Ishikawa (cell line): ENCODE data around the gene BCR.

ENCODE experiments used
- CEBPB ChIP-seq: IDR thresholded peaks from 2 replicates; pipeline ENCODE4 v1.6.1; 2012
- CREB1 ChIP-seq: IDR thresholded peaks from 2 replicates; pipeline ENCODE4 v1.6.1; 2012; ENCODE audit warnings: low read depth
- EGR1 ChIP-seq: IDR thresholded peaks from 2 replicates; pipeline ENCODE4 v1.6.1; 2012
- EP300 ChIP-seq: IDR thresholded peaks from 2 replicates; pipeline ENCODE4 v1.6.1; 2012; ENCODE audit warnings: borderline replicate concordance
- FOXM1 ChIP-seq: IDR thresholded peaks from 2 replicates; pipeline ENCODE4 v1.6.1; 2012; ENCODE audit warnings: low read depth, borderline replicate concordance
- NFIC ChIP-seq: IDR thresholded peaks from 2 replicates; pipeline ENCODE4 v1.6.1; 2012
- RAD21 ChIP-seq: IDR thresholded peaks from 2 replicates; pipeline ENCODE4 v1.6.1; 2012; ENCODE audit warnings: low read depth
- TAF1 ChIP-seq: IDR thresholded peaks from 2 replicates; pipeline ENCODE4 v1.6.1; 2012; ENCODE audit warnings: low read depth, mild to moderate bottlenecking
- TCF12 ChIP-seq: IDR thresholded peaks from 2 replicates; pipeline ENCODE4 v1.6.1; 2012; ENCODE audit warnings: low read depth
- TEAD4 ChIP-seq: IDR thresholded peaks from 2 replicates; pipeline ENCODE4 v1.6.1; 2012
- YY1 ChIP-seq: IDR thresholded peaks from 2 replicates; pipeline ENCODE4 v1.6.1; 2012; ENCODE audit warnings: low read depth
- ZBTB7A ChIP-seq: IDR thresholded peaks from 2 replicates; pipeline ENCODE4 v1.6.1; 2012; ENCODE audit warnings: low read depth
- TF ChIP-seq, protein P1 (sequence below): IDR thresholded peaks from 2 replicates; pipeline ENCODE4 v1.6.1; 2012
- TF ChIP-seq, protein P2 (sequence below): IDR thresholded peaks from 2 replicates; pipeline ENCODE4 v1.6.1; 2012; ENCODE audit warnings: low read depth, mild to moderate bottlenecking
- TF ChIP-seq, protein P3 (sequence below): IDR thresholded peaks from 2 replicates; pipeline ENCODE4 v1.6.1; 2012

The BCR gene

DNA sequence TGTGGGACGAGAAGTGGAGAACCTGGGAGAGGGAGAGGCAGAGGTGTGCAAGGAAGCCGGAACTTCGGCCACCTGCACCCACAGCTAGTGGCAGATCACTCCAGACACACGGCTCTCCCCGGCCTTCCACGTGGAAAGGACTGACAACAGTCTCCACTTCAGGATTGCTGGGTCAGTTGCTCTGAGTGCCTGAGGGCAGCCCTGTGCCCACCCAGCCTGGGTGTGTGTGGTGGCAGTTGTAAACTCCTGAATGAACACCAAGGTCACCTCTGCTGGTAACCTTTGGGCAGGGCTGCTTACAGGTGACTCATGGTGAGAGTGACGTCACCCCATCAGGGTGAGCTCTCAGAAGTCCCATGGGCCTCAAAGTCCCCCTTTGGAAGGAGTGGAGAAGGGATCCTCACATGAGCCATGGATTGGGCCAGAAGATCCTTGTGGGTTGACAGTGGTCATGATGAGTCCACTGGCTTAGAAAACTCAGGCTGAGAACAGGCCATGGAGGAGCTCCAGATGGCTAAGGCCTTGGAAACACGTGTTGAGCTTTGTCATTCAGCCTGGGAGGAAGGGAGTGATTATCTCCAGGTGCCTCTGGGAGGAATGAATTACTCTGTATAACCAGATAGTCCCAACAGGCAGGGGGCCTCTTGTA is 71.3 kb downstream of the BCR start:
- TF ChIP-seq, protein P1, sequence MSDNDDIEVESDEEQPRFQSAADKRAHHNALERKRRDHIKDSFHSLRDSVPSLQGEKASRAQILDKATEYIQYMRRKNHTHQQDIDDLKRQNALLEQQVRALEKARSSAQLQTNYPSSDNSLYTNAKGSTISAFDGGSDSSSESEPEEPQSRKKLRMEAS, result no peak
- TF ChIP-seq CREB1 (no peak), CEBPB (no peak), NFIC (no peak), EP300 (no peak), RAD21 (no peak), TEAD4 (no peak), TCF12 (no peak), YY1 (no peak)
- TF ChIP-seq, protein P2, sequence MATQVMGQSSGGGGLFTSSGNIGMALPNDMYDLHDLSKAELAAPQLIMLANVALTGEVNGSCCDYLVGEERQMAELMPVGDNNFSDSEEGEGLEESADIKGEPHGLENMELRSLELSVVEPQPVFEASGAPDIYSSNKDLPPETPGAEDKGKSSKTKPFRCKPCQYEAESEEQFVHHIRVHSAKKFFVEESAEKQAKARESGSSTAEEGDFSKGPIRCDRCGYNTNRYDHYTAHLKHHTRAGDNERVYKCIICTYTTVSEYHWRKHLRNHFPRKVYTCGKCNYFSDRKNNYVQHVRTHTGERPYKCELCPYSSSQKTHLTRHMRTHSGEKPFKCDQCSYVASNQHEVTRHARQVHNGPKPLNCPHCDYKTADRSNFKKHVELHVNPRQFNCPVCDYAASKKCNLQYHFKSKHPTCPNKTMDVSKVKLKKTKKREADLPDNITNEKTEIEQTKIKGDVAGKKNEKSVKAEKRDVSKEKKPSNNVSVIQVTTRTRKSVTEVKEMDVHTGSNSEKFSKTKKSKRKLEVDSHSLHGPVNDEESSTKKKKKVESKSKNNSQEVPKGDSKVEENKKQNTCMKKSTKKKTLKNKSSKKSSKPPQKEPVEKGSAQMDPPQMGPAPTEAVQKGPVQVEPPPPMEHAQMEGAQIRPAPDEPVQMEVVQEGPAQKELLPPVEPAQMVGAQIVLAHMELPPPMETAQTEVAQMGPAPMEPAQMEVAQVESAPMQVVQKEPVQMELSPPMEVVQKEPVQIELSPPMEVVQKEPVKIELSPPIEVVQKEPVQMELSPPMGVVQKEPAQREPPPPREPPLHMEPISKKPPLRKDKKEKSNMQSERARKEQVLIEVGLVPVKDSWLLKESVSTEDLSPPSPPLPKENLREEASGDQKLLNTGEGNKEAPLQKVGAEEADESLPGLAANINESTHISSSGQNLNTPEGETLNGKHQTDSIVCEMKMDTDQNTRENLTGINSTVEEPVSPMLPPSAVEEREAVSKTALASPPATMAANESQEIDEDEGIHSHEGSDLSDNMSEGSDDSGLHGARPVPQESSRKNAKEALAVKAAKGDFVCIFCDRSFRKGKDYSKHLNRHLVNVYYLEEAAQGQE, result no peak
- TF ChIP-seq, protein P3, sequence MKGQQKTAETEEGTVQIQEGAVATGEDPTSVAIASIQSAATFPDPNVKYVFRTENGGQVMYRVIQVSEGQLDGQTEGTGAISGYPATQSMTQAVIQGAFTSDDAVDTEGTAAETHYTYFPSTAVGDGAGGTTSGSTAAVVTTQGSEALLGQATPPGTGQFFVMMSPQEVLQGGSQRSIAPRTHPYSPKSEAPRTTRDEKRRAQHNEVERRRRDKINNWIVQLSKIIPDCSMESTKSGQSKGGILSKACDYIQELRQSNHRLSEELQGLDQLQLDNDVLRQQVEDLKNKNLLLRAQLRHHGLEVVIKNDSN, result no peak

DNA sequence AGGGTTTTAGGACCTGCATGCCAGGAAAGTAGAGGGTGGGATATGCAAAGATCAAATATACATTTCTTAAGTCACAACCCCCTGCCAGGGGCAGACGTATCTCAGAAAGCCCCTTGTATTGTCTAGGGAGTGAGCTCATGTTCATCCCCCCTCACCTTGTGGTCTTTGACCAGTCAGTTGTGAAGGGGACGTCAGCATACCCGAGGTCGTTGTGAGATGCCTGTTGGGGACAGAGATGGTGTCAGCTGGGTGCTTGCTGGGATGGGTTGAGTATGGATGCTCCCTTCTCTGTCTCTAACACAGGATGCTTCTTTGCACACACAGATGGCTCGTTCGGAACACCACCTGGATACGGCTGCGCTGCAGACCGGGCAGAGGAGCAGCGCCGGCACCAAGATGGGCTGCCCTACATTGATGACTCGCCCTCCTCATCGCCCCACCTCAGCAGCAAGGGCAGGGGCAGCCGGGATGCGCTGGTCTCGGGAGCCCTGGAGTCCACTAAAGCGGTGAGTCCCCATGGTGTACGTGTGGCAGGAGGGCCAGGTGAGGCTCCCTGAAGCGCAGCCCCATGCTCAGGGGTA is 73.3 kb downstream of the BCR start:
- TF ChIP-seq, protein P2, result no peak
- TF ChIP-seq FOXM1, result no peak
- no peak for TF ChIP-seq EP300
- no peak for TF ChIP-seq TCF12
- TF ChIP-seq TAF1, result no peak
- TF ChIP-seq CEBPB, result no peak
- TF ChIP-seq, protein P1, result no peak
- TF ChIP-seq NFIC, result no peak
- no peak for TF ChIP-seq ZBTB7A
- TF ChIP-seq RAD21, result no peak
- TF ChIP-seq EGR1, result no peak
- no peak for TF ChIP-seq TEAD4
- TF ChIP-seq CREB1, result no peak
- TF ChIP-seq YY1, result no peak
- TF ChIP-seq, protein P3, result no peak

DNA sequence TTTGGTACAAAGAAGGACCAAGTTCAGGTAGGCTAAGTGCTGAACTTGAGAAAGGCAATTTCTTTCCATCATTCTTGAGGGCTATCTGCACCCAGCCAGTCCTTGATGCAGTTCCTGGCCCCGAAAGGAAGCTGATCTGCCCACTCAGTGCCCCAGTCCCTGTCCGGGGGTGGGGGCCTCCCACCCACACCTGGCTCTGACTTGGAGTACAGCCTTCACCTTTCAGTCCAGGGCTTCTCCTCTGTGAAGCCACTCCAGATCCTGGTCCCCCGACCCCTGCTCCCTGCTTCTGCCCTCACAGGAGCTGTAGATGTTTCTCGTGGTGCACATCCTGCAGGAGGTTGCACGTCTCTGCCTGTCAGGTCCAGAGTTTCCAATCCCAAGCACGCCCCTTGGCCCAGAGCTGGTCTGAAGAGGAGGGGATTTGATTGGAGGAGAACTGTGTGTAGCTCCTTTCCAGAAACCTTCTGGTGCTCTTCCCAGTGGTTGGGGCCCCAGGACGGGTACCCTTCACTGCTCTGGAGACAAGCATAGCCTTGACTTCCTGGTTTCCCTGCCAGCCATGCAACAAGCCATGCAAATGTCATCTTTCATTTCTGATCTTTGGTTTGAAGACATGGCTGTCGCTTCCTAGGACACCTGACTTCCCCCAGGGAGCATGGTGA is 75.3 kb downstream of the BCR start:
- TF ChIP-seq TAF1 (no peak), CEBPB (no peak), ZBTB7A (no peak), YY1 (no peak), FOXM1 (no peak), NFIC (no peak), EGR1 (no peak), TEAD4 (no peak), CREB1 (no peak), RAD21 (no peak), EP300 (no peak), TCF12 (no peak)
- TF ChIP-seq, protein P2, result no peak
- TF ChIP-seq, protein P1, result no peak
- TF ChIP-seq, protein P3, result no peak
